Activated T-cell treated with anti-CD3 and anti-CD28 coated beads for 24 hours (primary cell): ENCODE results near the gene PLEKHM3.

Experiments used
- DNase-seq: peaks from one replicate; pipeline ENCODE4 v3.0.0-alpha.2; 2020; ENCODE audit warnings: low read depth

PLEKHM3 gene

GRCh38 chr2:207990784-207991183 is 34.5 kb downstream of the PLEKHM3 start:
- no peak for DNase-seq

GRCh38 chr2:207988975-207989374 is 36.4 kb downstream of the PLEKHM3 start:
- no peak for DNase-seq

GRCh38 chr2:207987025-207987716 is 38.2 kb downstream of the PLEKHM3 start:
- DNase-seq: no peak

- DNase-seq: no peak
These were observed 40.4 kb downstream of the PLEKHM3 start for GRCh38 chr2:207984765-207985480.

GRCh38 chr2:207983641-207984042 is 41.7 kb downstream of the PLEKHM3 start:
- no peak for DNase-seq

GRCh38 chr2:207978177-207978948 is 47.0 kb downstream of the PLEKHM3 start:
- no peak for DNase-seq

GRCh38 chr2:207975921-207976320 is 49.4 kb downstream of the PLEKHM3 start:
- DNase-seq: no peak

GRCh38 chr2:207974216-207974605 is 51.1 kb downstream of the PLEKHM3 start:
- no peak for DNase-seq

GRCh38 chr2:207970826-207971180 is 54.5 kb downstream of the PLEKHM3 start:
- DNase-seq: no peak

- no peak for DNase-seq
These were observed 55.0 kb downstream of the PLEKHM3 start for GRCh38 chr2:207970147-207970825.

GRCh38 chr2:207969249-207969648 is 56.1 kb downstream of the PLEKHM3 start:
- no peak for DNase-seq

GRCh38 chr2:207967121-207967520 is 58.2 kb downstream of the PLEKHM3 start:
- no peak for DNase-seq

GRCh38 chr2:207960911-207961310 is 64.4 kb downstream of the PLEKHM3 start:
- DNase-seq: no peak

- DNase-seq: no peak
These were observed 65.2 kb downstream of the PLEKHM3 start for GRCh38 chr2:207960090-207960489.

GRCh38 chr2:207956771-207957170 is 68.6 kb downstream of the PLEKHM3 start:
- DNase-seq: no peak

GRCh38 chr2:207955456-207955855 is 69.9 kb downstream of the PLEKHM3 start:
- DNase-seq: no peak

GRCh38 chr2:207953354-207953753 is 72.0 kb downstream of the PLEKHM3 start:
- no peak for DNase-seq

GRCh38 chr2:207952564-207953345 is 72.6 kb downstream of the PLEKHM3 start:
- no peak for DNase-seq

- no peak for DNase-seq
These were observed 73.4 kb downstream of the PLEKHM3 start for GRCh38 chr2:207951734-207952470.

- DNase-seq: no peak
These were observed 74.6 kb downstream of the PLEKHM3 start for GRCh38 chr2:207950761-207951114.
